Bone marrow (tissue), 2 donors: ENCODE results near the gene DPH3.
A peak's percentile ranks its signal among the peaks of the same experiment; 100 is the strongest.

ENCODE experiments used
- DNase-seq, 2 donors: peaks; one replicate each; lab custom pipeline; 2025; lab: John Stamatoyannopoulos, UW

DPH3 gene

GRCh38 chr3:16255326-16255725 is 9.4 kb downstream of the DPH3 start:
- no peak for DNase-seq

- no peak for DNase-seq
Observed at GRCh38 chr3:16254916-16255315, 9.8 kb downstream of the DPH3 start.

- no peak for DNase-seq
Observed at GRCh38 chr3:16253601-16254000, 11.1 kb downstream of the DPH3 start.

- no peak for DNase-seq
Observed at GRCh38 chr3:16252988-16253387, 11.8 kb downstream of the DPH3 start.

GRCh38 chr3:16252243-16252978 is 12.3 kb downstream of the DPH3 start:
- DNase-seq, result no peak

GRCh38 chr3:16251316-16252085 is 13.2 kb downstream of the DPH3 start:
- no peak for DNase-seq

GRCh38 chr3:16249886-16250285 is 14.9 kb downstream of the DPH3 start:
- no peak for DNase-seq

GRCh38 chr3:16249336-16249735 is 15.4 kb downstream of the DPH3 start:
- no peak for DNase-seq

GRCh38 chr3:16248556-16248955 is 16.2 kb downstream of the DPH3 start:
- DNase-seq, result no peak

GRCh38 chr3:16247282-16248061 is 17.3 kb downstream of the DPH3 start:
- DNase-seq, result peak; percentile 43 to 82

- no peak for DNase-seq
Observed at GRCh38 chr3:16245609-16246008, 19.1 kb downstream of the DPH3 start.

- DNase-seq, result no peak
Observed at GRCh38 chr3:16243706-16244490, 20.8 kb downstream of the DPH3 start.

- no peak for DNase-seq
Observed at GRCh38 chr3:16242177-16242576, 22.6 kb downstream of the DPH3 start.

GRCh38 chr3:16241225-16241624 is 23.5 kb downstream of the DPH3 start:
- DNase-seq, result no peak

GRCh38 chr3:16240229-16241023 is 24.3 kb downstream of the DPH3 start:
- no peak for DNase-seq

- DNase-seq, result no peak
Observed at GRCh38 chr3:16239780-16240179, 25.0 kb downstream of the DPH3 start.

GRCh38 chr3:16239086-16239770 is 25.5 kb downstream of the DPH3 start:
- no peak for DNase-seq

GRCh38 chr3:16236856-16237393 is 27.8 kb downstream of the DPH3 start:
- DNase-seq, result no peak

- DNase-seq, result no peak
Observed at GRCh38 chr3:16236030-16236639, 28.6 kb downstream of the DPH3 start.

GRCh38 chr3:16234281-16234680 is 30.5 kb downstream of the DPH3 start:
- DNase-seq, result no peak
